CD4-positive, CD25-positive, alpha-beta regulatory T cell (primary cell): ENCODE results near the gene MBD6. TPM values are rescaled to one million over a fixed set of nuclear protein-coding genes. Genes with fewer than 3 reads are reported as not detected.

Experiments used
- ATAC-seq, 2 donors: fragments of 150-1000 bp; cut with Tn5 transposase; one replicate each; pipeline ENCODE4 v1.10.0; 2021; ENCODE audit warnings: low read depth in 2 of 2, moderate number of reproducible peaks in 2 of 2, moderate library complexity in 1 of 2
- DNase-seq, 3 donors: peaks; one replicate each; pipeline versions ENCODE4 v3.0.0 to v3.0.0-alpha.2; 2012 to 2022; ENCODE audit warnings: mixed read lengths in 1 of 3
- H3K27ac ChIP-seq: one replicate; pipeline ENCODE4 v1.7.0; 2013; ENCODE audit warnings: mild to moderate bottlenecking, low read length; ENCODE audit not compliant: insufficient read depth, poor library complexity, severe bottlenecking
- H3K27me3 ChIP-seq: one replicate; pipeline ENCODE4 v1.7.0; 2013; ENCODE audit warnings: low read length; ENCODE audit not compliant: control insufficient read depth, insufficient read depth
- H3K36me3 ChIP-seq: one replicate; pipeline ENCODE4 v1.7.0; 2013; ENCODE audit warnings: mild to moderate bottlenecking, low read length, moderate library complexity; ENCODE audit not compliant: control insufficient read depth, insufficient read depth
- H3K4me1 ChIP-seq: 2 replicates; pipeline ENCODE4 v1.7.0; 2013; ENCODE audit warnings: mild to moderate bottlenecking, low read length; ENCODE audit not compliant: insufficient read depth, control insufficient read depth, poor library complexity, severe bottlenecking
- H3K4me3 ChIP-seq: one replicate; pipeline ENCODE4 v1.7.0; 2013; ENCODE audit warnings: low read depth, mild to moderate bottlenecking, low read length, moderate library complexity
- H3K9me3 ChIP-seq, 2 experiments: 1 replicate in 1 of 2; 2 replicates in 1 of 2; pipeline ENCODE4 v1.7.0; 2013; ENCODE audit warnings: low read length in 2 of 2, mild to moderate bottlenecking in 1 of 2, moderate library complexity in 1 of 2; ENCODE audit not compliant: control insufficient read depth in 2 of 2
- H3K27ac Mint-ChIP-seq, 3 donors: one replicate each; pipeline ENCODE4 v1.8.0; 2020 to 2022; ENCODE audit warnings: mild to moderate bottlenecking in 3 of 3, mixed read lengths in 3 of 3, moderate library complexity in 2 of 3
- H3K27me3 Mint-ChIP-seq: one replicate; pipeline ENCODE4 v1.8.0; 2022; ENCODE audit warnings: mild to moderate bottlenecking, mixed read lengths
- H3K36me3 Mint-ChIP-seq: one replicate; pipeline ENCODE4 v1.8.0; 2020; ENCODE audit warnings: mixed read lengths
- H3K4me1 Mint-ChIP-seq, 4 donors: one replicate each; pipeline ENCODE4 v1.8.0; 2020 to 2022; ENCODE audit warnings: mixed read lengths in 4 of 4, mild to moderate bottlenecking in 1 of 4
- H3K4me3 Mint-ChIP-seq, 4 donors: one replicate each; pipeline ENCODE4 v1.8.0; 2020 to 2022; ENCODE audit warnings: mild to moderate bottlenecking in 4 of 4, mixed read lengths in 4 of 4, moderate library complexity in 3 of 4
- H3K9me3 Mint-ChIP-seq, 7 donors: one replicate each; pipeline ENCODE4 v1.8.0; 2020 to 2022; ENCODE audit warnings: mixed read lengths in 7 of 7, mild to moderate bottlenecking in 3 of 7, moderate library complexity in 2 of 7
- polyA plus RNA-seq, 4 donors: library from polyadenylated mRNA; unstranded; fragments of 300-500 nt; fragmentation: Illumina TruSeq; gene quantifications; one replicate each; pipeline ENCODE4 v1.2.3, GENCODE V29; 2021
- total RNA-seq: library from RNA; stranded (reverse); gene quantifications from one replicate; pipeline ENCODE4 v1.2.3, GENCODE V29; 2022

The MBD6 gene
- total and polyA plus RNA-seq, 5 donors from 2014 or later, result 1.8 to 104 (median 2.3) TPM

DNA sequence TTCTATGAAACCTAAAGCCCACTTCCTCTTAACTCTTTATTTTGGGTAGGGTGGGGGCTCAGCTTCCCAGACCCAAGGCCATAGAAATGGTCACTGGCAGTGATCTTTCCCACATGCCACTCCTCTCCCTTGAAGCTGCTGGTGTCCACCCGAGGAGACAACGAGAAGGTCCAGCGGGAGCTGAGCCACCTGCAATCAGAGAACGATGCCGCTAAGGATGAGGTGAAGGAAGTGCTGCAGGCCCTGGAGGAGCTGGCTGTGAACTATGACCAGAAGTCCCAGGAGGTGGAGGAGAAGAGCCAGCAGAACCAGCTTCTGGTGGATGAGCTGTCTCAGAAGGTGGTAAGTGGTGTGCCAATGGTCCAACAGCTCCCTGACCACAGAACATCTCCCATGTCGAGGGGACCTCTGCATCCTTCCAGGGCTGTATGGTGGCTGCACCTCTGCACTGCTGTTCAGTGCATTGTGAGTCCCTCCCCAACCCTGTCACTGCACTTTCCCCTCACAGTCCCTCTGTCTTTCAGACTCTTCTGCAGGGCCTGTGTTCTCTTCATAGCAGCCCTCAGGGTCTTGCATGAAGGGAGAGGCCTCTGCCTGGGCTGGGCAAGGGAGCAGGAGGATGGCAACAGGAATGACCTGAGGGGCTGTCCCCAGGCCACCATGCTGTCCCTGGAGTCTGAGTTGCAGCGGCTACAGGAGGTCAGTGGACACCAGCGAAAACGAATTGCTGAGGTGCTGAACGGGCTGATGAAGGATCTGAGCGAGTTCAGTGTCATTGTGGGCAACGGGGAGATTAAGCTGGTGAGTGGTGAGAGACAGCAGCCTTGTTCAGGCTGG, 49.5 kb downstream of the MBD6 start:
- H3K4me3 Mint-ChIP-seq, result no peak overlapping the region
- peaks cover 8% of the 10 kb centered on the region for H3K27me3 Mint-ChIP-seq
- Histone ChIP-seq H3K36me3 (no peaks in the 10 kb centered on the region), H3K9me3 (no peaks in the 10 kb centered on the region), H3K27me3 (no peaks in the 10 kb centered on the region), H3K27ac (no peak overlapping the region), H3K4me1 (no peaks in the 10 kb centered on the region), H3K4me3 (no peak overlapping the region)
- peak overlapping the region in 1 of 3 donors; percentile 38 for H3K27ac Mint-ChIP-seq
- H3K4me1 Mint-ChIP-seq, result no peaks in the 10 kb centered on the region
- no peaks in the 10 kb centered on the region for H3K9me3 Mint-ChIP-seq
- H3K36me3 Mint-ChIP-seq, result no peaks in the 10 kb centered on the region
- DNase-seq (no peak), ATAC-seq (no peak)

DNA sequence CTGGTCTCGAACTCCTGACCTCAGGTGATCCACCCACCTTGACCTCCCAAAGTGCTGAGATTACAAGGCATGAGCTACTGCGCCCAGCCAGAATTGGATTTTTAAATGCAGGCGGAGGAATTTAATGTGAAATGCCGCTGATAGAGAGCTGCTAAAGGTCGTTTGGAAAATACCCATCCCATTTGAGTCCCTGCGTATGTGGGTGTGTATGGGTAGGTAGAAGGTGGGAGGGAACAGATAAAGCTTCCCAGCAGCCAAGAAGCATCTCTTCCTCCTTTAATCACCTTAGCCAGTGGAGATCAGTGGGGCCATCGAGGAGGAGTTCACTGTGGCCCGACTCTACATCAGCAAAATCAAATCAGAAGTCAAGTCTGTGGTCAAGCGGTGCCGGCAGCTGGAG, 52.2 kb downstream of the MBD6 start:
- H3K9me3 Mint-ChIP-seq, result no peaks in the 10 kb centered on the region
- H3K4me1 Mint-ChIP-seq, result no peaks in the 10 kb centered on the region
- H3K9me3 ChIP-seq, result no peaks in the 10 kb centered on the region
- no peak overlapping the region for H3K4me3 Mint-ChIP-seq
- no peaks in the 10 kb centered on the region for H3K36me3 Mint-ChIP-seq
- no peak overlapping the region for H3K27ac Mint-ChIP-seq
- peaks cover 12% of the 10 kb centered on the region for H3K27me3 Mint-ChIP-seq
- DNase-seq (no peak), ATAC-seq (no peak)
- no peaks in the 10 kb centered on the region for H3K36me3 ChIP-seq
- no peak overlapping the region for H3K4me3 ChIP-seq
- no peaks in the 10 kb centered on the region for H3K4me1 ChIP-seq
- no peaks in the 10 kb centered on the region for H3K27me3 ChIP-seq
- no peak overlapping the region for H3K27ac ChIP-seq

DNA sequence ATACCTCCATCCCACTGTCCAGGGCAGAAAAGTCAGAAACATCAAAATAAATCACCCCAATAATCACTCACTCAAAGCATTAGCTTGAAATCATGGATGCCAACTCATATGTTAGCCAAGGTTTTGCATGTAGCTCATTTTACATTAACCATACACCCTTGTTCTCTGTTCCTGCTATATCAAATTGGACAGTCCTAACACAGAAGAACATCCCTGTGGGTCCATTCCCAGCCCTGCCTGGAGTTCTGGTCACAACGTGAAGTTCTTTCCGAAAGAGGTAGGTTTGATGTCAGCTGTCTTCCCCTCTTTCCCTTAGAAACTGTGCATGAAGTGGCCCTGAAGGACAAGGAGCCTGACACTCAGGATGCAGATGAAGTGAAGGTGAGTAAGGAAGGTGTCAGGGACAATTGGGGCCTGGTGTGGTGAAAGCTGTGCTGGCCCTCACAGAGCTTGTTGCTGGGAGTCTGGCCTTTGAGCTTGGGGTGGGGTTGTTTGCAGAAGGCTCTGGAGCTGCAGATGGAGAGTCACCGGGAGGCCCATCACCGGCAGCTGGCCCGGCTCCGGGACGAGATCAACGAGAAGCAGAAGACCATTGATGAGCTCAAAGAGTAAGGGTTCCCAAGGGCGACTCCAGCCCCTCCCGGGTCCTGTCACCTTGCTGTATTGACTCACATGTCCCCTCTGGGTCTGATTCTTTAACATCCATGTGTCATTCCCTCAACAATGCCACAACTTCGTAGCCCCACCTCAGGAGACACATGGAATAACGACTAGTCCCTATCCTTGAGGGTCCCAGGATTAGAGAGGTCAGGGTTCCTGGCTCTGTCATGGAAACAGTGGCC, 53.4 kb downstream of the MBD6 start:
- H3K27ac Mint-ChIP-seq, result peak overlapping the region in 2 of 3 donors; percentile 67 to 71
- no peak for ATAC-seq
- Histone ChIP-seq H3K4me1 (no peaks in the 10 kb centered on the region), H3K4me3 (no peak overlapping the region), H3K27ac (no peak overlapping the region), H3K27me3 (no peaks in the 10 kb centered on the region), H3K36me3 (no peaks in the 10 kb centered on the region), H3K9me3 (no peaks in the 10 kb centered on the region)
- no peak for DNase-seq
- H3K36me3 Mint-ChIP-seq, result no peaks in the 10 kb centered on the region
- H3K4me1 Mint-ChIP-seq, result no peaks in the 10 kb centered on the region
- H3K9me3 Mint-ChIP-seq, result no peaks in the 10 kb centered on the region
- H3K4me3 Mint-ChIP-seq, result peak overlapping the region in 1 of 4 donors; percentile 82
- H3K27me3 Mint-ChIP-seq, result peaks cover 12% of the 10 kb centered on the region

DNA sequence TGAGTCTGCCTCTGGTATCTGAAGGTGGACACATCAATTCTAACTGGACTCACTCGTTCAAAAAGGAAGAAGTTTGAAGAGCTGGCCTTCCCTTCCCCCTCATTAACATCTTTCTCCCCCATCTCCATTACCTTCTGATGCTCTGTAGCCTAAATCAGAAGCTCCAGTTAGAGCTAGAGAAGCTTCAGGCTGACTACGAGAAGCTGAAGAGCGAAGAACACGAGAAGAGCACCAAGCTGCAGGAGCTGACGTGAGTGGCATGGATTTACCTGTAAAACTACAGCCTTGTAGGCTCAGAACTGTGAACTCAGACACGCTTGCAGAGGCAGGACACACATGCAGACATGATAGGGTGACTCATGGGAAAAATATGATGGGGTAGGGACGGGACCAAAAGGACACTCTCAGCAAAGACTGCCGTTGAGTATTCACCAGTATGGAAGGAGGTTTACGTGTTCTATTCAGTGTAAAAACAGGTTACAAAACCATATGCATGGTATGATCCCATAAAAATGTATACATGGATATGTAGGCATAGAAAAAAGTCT, 54.1 kb downstream of the MBD6 start:
- H3K36me3 ChIP-seq, result no peaks in the 10 kb centered on the region
- Mint-ChIP-seq H3K4me3 (peak overlapping the region in 1 of 4 donors; percentile 82), H3K27ac (peak overlapping the region in 1 of 3 donors; percentile 33), H3K27me3 (peaks cover 12% of the 10 kb centered on the region), H3K36me3 (no peaks in the 10 kb centered on the region), H3K9me3 (no peaks in the 10 kb centered on the region), H3K4me1 (no peaks in the 10 kb centered on the region)
- H3K27me3 ChIP-seq, result no peaks in the 10 kb centered on the region
- H3K4me1 ChIP-seq, result no peaks in the 10 kb centered on the region
- ATAC-seq (no peak), DNase-seq (no peak)
- no peak overlapping the region for H3K27ac ChIP-seq
- no peaks in the 10 kb centered on the region for H3K9me3 ChIP-seq
- H3K4me3 ChIP-seq, result no peak overlapping the region

DNA sequence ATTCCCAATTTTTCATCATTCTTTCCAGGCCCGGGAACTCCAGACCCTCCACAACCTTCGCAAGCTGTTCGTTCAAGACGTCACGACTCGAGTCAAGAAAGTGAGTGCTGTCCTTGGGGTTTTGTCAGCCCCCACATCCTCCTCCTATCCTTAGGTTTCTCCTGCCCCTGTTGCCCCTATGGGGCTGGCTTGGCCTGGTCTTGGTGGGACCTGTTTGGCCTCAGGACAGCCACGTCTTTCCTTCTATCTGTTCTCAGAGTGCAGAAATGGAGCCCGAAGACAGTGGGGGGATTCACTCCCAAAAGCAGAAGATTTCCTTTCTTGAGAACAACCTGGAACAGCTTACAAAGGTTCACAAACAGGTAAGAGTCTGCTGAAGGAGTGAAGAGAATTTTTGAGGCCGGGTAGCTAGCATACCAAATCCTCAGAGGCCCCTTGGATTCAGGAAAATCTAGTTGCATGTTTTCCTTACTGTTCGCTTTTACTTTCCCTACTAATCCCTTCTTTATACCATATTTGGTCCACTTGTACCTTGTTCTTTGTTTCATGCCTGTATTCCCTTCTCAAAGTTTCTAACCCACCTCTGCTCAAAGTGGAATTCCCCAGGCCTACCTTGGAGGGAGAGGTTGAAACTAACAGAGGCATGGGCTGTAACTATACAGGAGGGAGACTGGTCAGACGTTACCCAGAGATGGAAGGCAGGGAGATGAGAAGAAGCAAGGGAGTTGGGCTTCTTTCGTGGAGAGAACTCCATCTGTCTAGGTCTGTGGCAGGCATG, 55.5 kb downstream of the MBD6 start:
- Mint-ChIP-seq H3K27ac (no peak overlapping the region), H3K27me3 (peaks cover 15% of the 10 kb centered on the region), H3K9me3 (no peaks in the 10 kb centered on the region), H3K36me3 (no peaks in the 10 kb centered on the region), H3K4me3 (no peak overlapping the region), H3K4me1 (peaks cover 0 to 2% (median under 1%) of the 10 kb centered on the region in 4 donors)
- no peaks in the 10 kb centered on the region for H3K9me3 ChIP-seq
- no peaks in the 10 kb centered on the region for H3K36me3 ChIP-seq
- H3K27ac ChIP-seq, result no peak overlapping the region
- no peak for ATAC-seq
- DNase-seq, result no peak
- no peak overlapping the region for H3K4me3 ChIP-seq
- H3K27me3 ChIP-seq, result peaks cover 2% of the 10 kb centered on the region
- H3K4me1 ChIP-seq, result peaks cover 2% of the 10 kb centered on the region

DNA sequence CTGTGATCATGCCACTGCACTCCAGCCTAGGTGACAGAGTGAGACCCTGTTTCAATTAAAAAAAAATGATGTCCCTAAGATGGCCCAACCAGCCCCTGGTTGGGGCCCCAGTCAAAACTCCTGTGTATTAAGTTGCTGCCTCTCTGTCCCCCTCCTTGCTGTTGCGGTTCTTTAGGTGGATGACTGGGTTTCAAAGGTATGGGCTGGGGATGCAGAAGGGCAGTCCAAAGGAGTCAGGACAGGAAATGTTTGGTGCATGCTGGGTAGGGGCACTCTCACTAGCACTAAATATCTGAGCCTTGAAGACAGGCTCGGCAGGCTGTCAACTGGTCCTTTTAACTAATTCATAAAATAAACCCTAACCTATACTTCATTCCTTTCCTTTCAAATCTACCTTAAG, 56.4 kb downstream of the MBD6 start:
- ATAC-seq, result no peak
- peak overlapping the region in 1 of 3 donors; percentile 25 for H3K27ac Mint-ChIP-seq

More for the DNA sequence above, 56.4 kb downstream of the MBD6 start:
- peaks cover 2% of the 10 kb centered on the region for H3K27me3 ChIP-seq
- H3K36me3 Mint-ChIP-seq, result no peaks in the 10 kb centered on the region
- no peak overlapping the region for H3K4me3 ChIP-seq
- H3K27ac ChIP-seq, result no peak overlapping the region
- DNase-seq, result no peak
- peaks cover 20% of the 10 kb centered on the region for H3K27me3 Mint-ChIP-seq
- H3K4me1 ChIP-seq, result peaks cover 5% of the 10 kb centered on the region
- H3K9me3 Mint-ChIP-seq, result no peaks in the 10 kb centered on the region
- no peaks in the 10 kb centered on the region for H3K36me3 ChIP-seq
- no peaks in the 10 kb centered on the region for H3K9me3 ChIP-seq
- H3K4me1 Mint-ChIP-seq, result peaks cover 0 to 8% (median 5%) of the 10 kb centered on the region in 4 donors
- no peak overlapping the region for H3K4me3 Mint-ChIP-seq
